GM23248 (cell line): ENCODE data around the gene CCDC150. TPM values are rescaled to one million over a fixed set of nuclear protein-coding genes. Genes with fewer than 3 reads are reported as not detected.

ENCODE experiments used
- DNase-seq: peaks from one replicate; pipeline ENCODE4 v3.0.0-alpha.2; 2015
- H2AFZ ChIP-seq: fragments of 200-600 bp; sonication (generic); 2 replicates; pipeline ENCODE4 v1.6.1; 2016; ENCODE audit warnings: antibody characterized with exemption
- H3F3A ChIP-seq: fragments of 200-600 bp; sonication (generic); 2 replicates; pipeline ENCODE4 v1.6.1; 2016; ENCODE audit warnings: mild to moderate bottlenecking, antibody characterized with exemption, mixed run types; ENCODE audit not compliant: insufficient read depth
- H3K27ac ChIP-seq: fragments of 200-600 bp; sonication (generic); 2 replicates; pipeline ENCODE4 v1.5.1; 2016; ENCODE audit warnings: mild to moderate bottlenecking
- H3K27me3 ChIP-seq: fragments of 200-600 bp; sonication (generic); replicated peaks from 2 replicates; pipeline ENCODE4 v1.6.1; 2016; ENCODE audit warnings: mild to moderate bottlenecking; ENCODE audit not compliant: insufficient read depth
- H3K36me3 ChIP-seq: fragments of 200-600 bp; sonication (generic); 2 replicates; pipeline ENCODE4 v1.6.1; 2016; ENCODE audit warnings: low read depth, mild to moderate bottlenecking
- H3K4me1 ChIP-seq: fragments of 200-600 bp; sonication (generic); 2 replicates; pipeline ENCODE4 v1.6.1; 2016; ENCODE audit warnings: mild to moderate bottlenecking; ENCODE audit not compliant: insufficient read depth
- H3K4me2 ChIP-seq: fragments of 200-600 bp; sonication (generic); one replicate; pipeline ENCODE4 v1.6.1; 2016; ENCODE audit warnings: mild to moderate bottlenecking; ENCODE audit not compliant: unreplicated experiment
- H3K4me3 ChIP-seq: fragments of 200-600 bp; sonication (generic); 2 replicates; pipeline ENCODE4 v1.5.1; 2016; ENCODE audit warnings: mild to moderate bottlenecking
- H3K79me2 ChIP-seq: fragments of 200-600 bp; sonication (generic); 2 replicates; pipeline ENCODE4 v1.6.1; 2016; ENCODE audit warnings: mild to moderate bottlenecking; ENCODE audit not compliant: insufficient read depth
- H3K9ac ChIP-seq: fragments of 200-600 bp; sonication (generic); 2 replicates; pipeline ENCODE4 v1.6.1; 2016; ENCODE audit warnings: mild to moderate bottlenecking
- H3K9me2 ChIP-seq: fragments of 200-600 bp; sonication (generic); 2 replicates; pipeline ENCODE4 v1.6.1; 2016; ENCODE audit warnings: mixed run types, mild to moderate bottlenecking, moderate library complexity; ENCODE audit not compliant: insufficient read depth
- H3K9me3 ChIP-seq: fragments of 200-600 bp; sonication (generic); one replicate; pipeline ENCODE4 v1.6.1; 2017; ENCODE audit warnings: low read depth
- H4K20me1 ChIP-seq: fragments of 200-600 bp; sonication (generic); 2 replicates; pipeline ENCODE4 v1.6.0; 2016; ENCODE audit not compliant: insufficient read depth
- EZH2 ChIP-seq: fragments of 200-600 bp; sonication (generic); IDR thresholded peaks from 2 replicates; pipeline ENCODE4 v1.6.1; 2018; ENCODE audit warnings: antibody characterized with exemption, mild to moderate bottlenecking; ENCODE audit not compliant: insufficient read depth, poor library complexity, severe bottlenecking
- EZH2phosphoT487 ChIP-seq: fragments of 200-600 bp; sonication (generic); IDR thresholded peaks from 2 replicates; pipeline ENCODE4 v1.6.1; 2018; ENCODE audit warnings: antibody characterized with exemption, moderate library complexity, mild to moderate bottlenecking, low read depth; ENCODE audit not compliant: insufficient read depth
- WGBS, 2 experiments: methylation state at CpG; one replicate each; pipeline ENCODE4 v1.1.6; 2015 to 2017; ENCODE audit warnings: low lambda C conversion rate in 2 of 2, low coverage in 1 of 2; ENCODE audit errors: missing lambda C conversion rate in 2 of 2; 5-methylcytosine and 5-hydroxymethylcytosine counted together
- in situ Hi-C: fragments of 300-500 bp; cut with MboI; formaldehyde crosslinking; loops from 2 replicates; pipeline ENCODE4 v1.15.0; 2020
- polyA plus RNA-seq: library from polyadenylated mRNA; unstranded; fragments of >200 nt; fragmentation: Nextera tagmentation; extraction: Ambion mirVana; gene quantifications from 2 replicates; pipeline ENCODE4 v1.2.1, GENCODE V29; 2016
- total RNA-seq: library from RNA; depleted of rRNA; stranded (reverse); fragments of >200 nt; shearing (Covaris generic); gene quantifications from 2 replicates; pipeline ENCODE4 v1.2.3, GENCODE V29; 2014; rRNA removed

CCDC150 gene
- total RNA-seq: 0.65 and 1.1 TPM in 2 replicates
- polyA plus RNA-seq: 2.1 and 2.5 TPM in 2 replicates

GRCh38 chr2:196639180-196640030, at the start of gene CCDC150:
Gene CCDC150, plus strand, starts transcription at chr2:196639715. Its CDS starts 52 bp downstream, at chr2:196639767.
- Histone ChIP-seq H3K9me2 (no peaks in the 10 kb centered on the region), H3K27me3 (no peaks in the 10 kb centered on the region), H3K9ac (peak within 1 kb of the TSS; percentile 78), H3K9me3 (no peaks in the 10 kb centered on the region), H3K27ac (peak within 1 kb of the TSS; percentile 16; the same call in 1 of the 2 replicates), H3K4me2 (peak within 1 kb of the TSS; percentile 75), H3K36me3 (no peaks in the 10 kb centered on the region), H3F3A (no peaks in the 10 kb centered on the region), H3K79me2 (peaks cover 7% of the 10 kb centered on the region), H3K4me1 (no peaks in the 10 kb centered on the region), H4K20me1 (no peaks in the 10 kb centered on the region), H3K4me3 (peak within 1 kb of the TSS; percentile 84), H2AFZ (peak within 1 kb of the TSS; percentile 99)
- in situ Hi-C loops: no loop called here
- 1% methylated on average over 53 of the region's 53 CpGs for whole genome bisulfite sequencing, 2 experiments
- TF ChIP-seq EZH2: no peak
- TF ChIP-seq EZH2phosphoT487: no peak
- DNase-seq: peak; percentile 99

- H3K27ac ChIP-seq: no peak overlapping the region
- H3K4me1 ChIP-seq: peaks cover 17% of the 10 kb centered on the region
- no peak overlapping the region for H3K4me2 ChIP-seq
Measured at GRCh38 chr2:196590286-196590685, 49.2 kb upstream of the CCDC150 start.

GRCh38 chr2:196591004-196591403, 48.5 kb upstream of the CCDC150 start:
- TF ChIP-seq EZH2phosphoT487 (no peak), EZH2 (no peak)
- H3K9ac ChIP-seq: no peak overlapping the region
- H3K79me2 ChIP-seq: peaks cover 45% of the 10 kb centered on the region
- 90% methylated on average over 8 of the region's 8 CpGs for WGBS, 2 experiments
- H3K9me2 ChIP-seq: no peaks in the 10 kb centered on the region
- no peak overlapping the region for H2AFZ ChIP-seq
- H4K20me1 ChIP-seq: no peaks in the 10 kb centered on the region
- in situ Hi-C loops: no loop called here
- no peak overlapping the region for H3K27ac ChIP-seq
- no peaks in the 10 kb centered on the region for H3K36me3 ChIP-seq
- peaks cover 12% of the 10 kb centered on the region; the same call in 1 of the 2 replicates for H3F3A ChIP-seq
- DNase-seq: no peak
- H3K4me2 ChIP-seq: no peak overlapping the region
- no peak overlapping the region for H3K4me3 ChIP-seq
- H3K9me3 ChIP-seq: no peaks in the 10 kb centered on the region
- peaks cover 17% of the 10 kb centered on the region for H3K4me1 ChIP-seq
- no peaks in the 10 kb centered on the region for H3K27me3 ChIP-seq

More at GRCh38 chr2:196590286-196590685, 49.2 kb upstream of the CCDC150 start:
- H3F3A ChIP-seq: peaks cover 13% of the 10 kb centered on the region; the same call in 1 of the 2 replicates
- no peaks in the 10 kb centered on the region for H3K27me3 ChIP-seq
- H3K4me3 ChIP-seq: no peak overlapping the region
- whole genome bisulfite sequencing, 2 experiments: 39 to 58% methylated on average over 1 of the region's 1 CpG
- peak; percentile 47 for DNase-seq
- H4K20me1 ChIP-seq: no peaks in the 10 kb centered on the region
- peaks cover 52% of the 10 kb centered on the region for H3K79me2 ChIP-seq
- no peaks in the 10 kb centered on the region for H3K36me3 ChIP-seq
- H3K9me3 ChIP-seq: no peaks in the 10 kb centered on the region
- TF ChIP-seq EZH2phosphoT487 (no peak), EZH2 (no peak)
- no peak overlapping the region for H2AFZ ChIP-seq
- no peaks in the 10 kb centered on the region for H3K9me2 ChIP-seq
- no peak overlapping the region for H3K9ac ChIP-seq
- in situ Hi-C loops: no loop called here

- peak overlapping the region; percentile 78 for H3K27ac ChIP-seq
- peak overlapping the region; percentile 85 for H3K4me2 ChIP-seq
- in situ Hi-C loops: no loop called here
- no peak for DNase-seq
- peak overlapping the region; percentile 84 for H3K4me3 ChIP-seq
- peaks cover 12% of the 10 kb centered on the region for H3K4me1 ChIP-seq
- no peaks in the 10 kb centered on the region for H3K36me3 ChIP-seq
- no peaks in the 10 kb centered on the region for H3K27me3 ChIP-seq
- peaks cover 42% of the 10 kb centered on the region for H3K79me2 ChIP-seq
- H4K20me1 ChIP-seq: no peaks in the 10 kb centered on the region
- no peaks in the 10 kb centered on the region for H3K9me3 ChIP-seq
- 78 to 84% methylated on average over 4 of the region's 4 CpGs for WGBS, 2 experiments
- peak overlapping the region; percentile 87; the same call in 1 of the 2 replicates for H2AFZ ChIP-seq
- H3K9ac ChIP-seq: peak overlapping the region; percentile 87
- no peaks in the 10 kb centered on the region for H3K9me2 ChIP-seq
- H3F3A ChIP-seq: peaks cover 7% of the 10 kb centered on the region; the same call in 1 of the 2 replicates
- TF ChIP-seq EZH2: no peak
Measured at GRCh38 chr2:196591621-196592022, 47.9 kb upstream of the CCDC150 start.
